Effector CD4-positive, alpha-beta T cell (primary cell): ENCODE data around the gene KCNQ1OT1.
"Not testable (repeated sequence)": the region's sequence is repeated elsewhere in the genome, so short reads cannot be mapped to it uniquely, and the experiment has no call there.

Source experiments
- DNase-seq: peaks from one replicate; pipeline ENCODE4 v3.0.0-alpha.2; 2020

The KCNQ1OT1 gene

GRCh38 chr11:2651054-2651617, 48.7 kb downstream of the KCNQ1OT1 start:
- no peak for DNase-seq

- no peak for DNase-seq
Measured at GRCh38 chr11:2650343-2650867, 49.4 kb downstream of the KCNQ1OT1 start.

- DNase-seq, result no peak
Measured at GRCh38 chr11:2649848-2650247, 49.9 kb downstream of the KCNQ1OT1 start.

GRCh38 chr11:2649400-2649799, 50.4 kb downstream of the KCNQ1OT1 start:
- no peak for DNase-seq

- DNase-seq, result no peak
Measured at GRCh38 chr11:2647953-2648352, 51.8 kb downstream of the KCNQ1OT1 start.

GRCh38 chr11:2647167-2647566, 52.6 kb downstream of the KCNQ1OT1 start:
- DNase-seq, result no peak

GRCh38 chr11:2645779-2646118, 54.0 kb downstream of the KCNQ1OT1 start:
- no peak for DNase-seq

GRCh38 chr11:2644844-2645778, 54.7 kb downstream of the KCNQ1OT1 start:
- no peak for DNase-seq

GRCh38 chr11:2643746-2644145, 56.0 kb downstream of the KCNQ1OT1 start:
- no peak for DNase-seq

- DNase-seq, result no peak
Measured at GRCh38 chr11:2641623-2642022, 58.2 kb downstream of the KCNQ1OT1 start.

- not testable (repeated sequence) for DNase-seq
Measured at GRCh38 chr11:2639763-2640162, 60.0 kb downstream of the KCNQ1OT1 start.

GRCh38 chr11:2631161-2631560, 68.6 kb downstream of the KCNQ1OT1 start:
- DNase-seq, result no peak

- DNase-seq, result no peak
Measured at GRCh38 chr11:2630679-2631078, 69.1 kb downstream of the KCNQ1OT1 start.

GRCh38 chr11:2625183-2625582, 74.6 kb downstream of the KCNQ1OT1 start:
- DNase-seq, result no peak

- no peak for DNase-seq
Measured at GRCh38 chr11:2621894-2622293, 77.9 kb downstream of the KCNQ1OT1 start.

- DNase-seq, result no peak
Measured at GRCh38 chr11:2612884-2613571, 86.8 kb downstream of the KCNQ1OT1 start.

GRCh38 chr11:2609345-2609744, 90.4 kb downstream of the KCNQ1OT1 start:
- DNase-seq, result no peak

- DNase-seq, result no peak
Measured at GRCh38 chr11:2599561-2600189, 100.1 kb downstream of the KCNQ1OT1 start.

- no peak for DNase-seq
Measured at GRCh38 chr11:2595204-2595603, 104.6 kb downstream of the KCNQ1OT1 start.

- no peak for DNase-seq
Measured at GRCh38 chr11:2594267-2594666, 105.5 kb downstream of the KCNQ1OT1 start.

- no peak for DNase-seq
Measured at GRCh38 chr11:2593393-2593950, 106.3 kb downstream of the KCNQ1OT1 start.

- DNase-seq, result no peak
Measured at GRCh38 chr11:2592559-2593392, 107.0 kb downstream of the KCNQ1OT1 start.
